Stimulated activated CD4-positive, alpha-beta T cell treated with anti-CD3 and anti-CD28 coated beads, Interleukin-4, amount 100 ng/mL, for 1 hour (primary cell): ENCODE data around the gene ZER1.
A peak's percentile ranks its signal among the peaks of the same experiment; 100 is the strongest.
"Not testable (repeated sequence)": the region's sequence is repeated elsewhere in the genome, so short reads cannot be mapped to it uniquely, and the experiment has no call there.

Source experiments
- DNase-seq: peaks from one replicate; pipeline ENCODE4 v3.0.0-alpha.2; 2020

ZER1 gene

DNA sequence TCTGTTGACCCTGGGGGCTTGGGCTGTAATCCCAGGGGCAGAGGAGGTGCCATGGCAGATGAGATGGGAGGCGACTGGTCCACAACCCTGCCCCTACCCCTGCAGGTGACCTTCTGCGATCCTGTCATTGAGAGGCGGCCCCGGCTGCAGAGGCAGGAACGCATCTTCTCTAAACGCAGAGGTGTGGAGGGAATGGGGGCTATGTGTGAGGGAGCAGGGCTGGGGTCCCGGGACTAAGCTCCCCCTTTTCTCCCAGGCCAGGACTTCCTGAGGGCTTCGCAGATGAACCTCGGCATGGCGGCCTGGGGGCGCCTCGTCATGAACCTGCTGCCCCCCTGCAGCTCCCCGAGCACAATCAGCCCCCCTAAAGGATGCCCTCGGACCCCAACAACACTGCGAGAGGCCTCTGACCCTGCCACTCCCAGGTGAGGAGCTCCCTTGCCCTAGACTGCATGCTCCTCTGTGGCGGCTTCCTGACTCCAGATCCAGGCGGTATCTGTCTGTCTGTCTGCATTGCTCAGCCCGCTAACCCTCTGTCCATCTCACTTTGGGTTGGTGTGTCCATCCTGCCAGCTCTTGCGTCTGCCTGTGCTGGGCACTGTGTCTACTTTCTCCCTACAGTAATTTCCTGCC is 57.7 kb downstream of the ZER1 start:
- DNase-seq: no peak

DNA sequence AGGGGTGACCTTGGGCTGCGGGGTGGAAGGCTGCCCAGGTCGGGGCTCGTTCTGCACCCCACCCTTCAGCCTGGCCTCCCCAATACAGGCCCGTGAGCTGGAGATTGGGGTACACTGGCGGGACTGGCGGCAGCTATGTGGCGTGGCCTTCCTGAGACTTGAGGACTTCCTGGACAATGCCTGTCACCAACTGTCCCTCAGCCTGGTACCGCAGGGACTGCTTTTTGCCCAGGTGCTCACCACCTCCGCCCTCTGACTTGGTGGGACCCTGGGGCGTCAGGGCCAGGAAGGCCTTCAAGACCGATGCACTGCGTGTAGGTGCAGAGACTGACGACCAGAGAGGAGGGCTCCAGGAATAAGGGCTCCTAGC is 58.3 kb downstream of the ZER1 start:
- DNase-seq: no peak

GRCh38 chr9:128712451-128713410 is 59.0 kb downstream of the ZER1 start:
- no peak for DNase-seq

DNA sequence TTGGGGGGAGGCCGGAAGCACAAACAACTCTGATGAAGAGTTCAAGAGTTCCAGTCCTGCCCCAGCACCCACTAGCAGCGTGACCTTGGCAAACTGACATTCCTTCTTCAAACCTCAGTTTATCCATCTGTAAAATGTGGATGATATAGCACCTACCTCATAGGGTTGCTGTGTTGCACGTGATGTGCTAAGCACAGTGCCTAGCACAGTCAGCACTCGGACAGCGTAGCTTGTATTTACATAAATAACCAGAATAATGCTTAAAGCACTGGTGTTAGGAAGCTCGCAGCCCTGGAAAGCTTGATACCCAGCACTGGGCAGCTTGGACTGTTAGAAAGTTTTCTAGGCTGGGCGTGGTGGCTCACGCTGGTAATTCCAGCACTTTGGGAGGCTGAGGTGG is 64.3 kb downstream of the ZER1 start:
- no peak for DNase-seq

- DNase-seq: no peak
Measured at GRCh38 chr9:128706671-128707381, 64.9 kb downstream of the ZER1 start.

DNA sequence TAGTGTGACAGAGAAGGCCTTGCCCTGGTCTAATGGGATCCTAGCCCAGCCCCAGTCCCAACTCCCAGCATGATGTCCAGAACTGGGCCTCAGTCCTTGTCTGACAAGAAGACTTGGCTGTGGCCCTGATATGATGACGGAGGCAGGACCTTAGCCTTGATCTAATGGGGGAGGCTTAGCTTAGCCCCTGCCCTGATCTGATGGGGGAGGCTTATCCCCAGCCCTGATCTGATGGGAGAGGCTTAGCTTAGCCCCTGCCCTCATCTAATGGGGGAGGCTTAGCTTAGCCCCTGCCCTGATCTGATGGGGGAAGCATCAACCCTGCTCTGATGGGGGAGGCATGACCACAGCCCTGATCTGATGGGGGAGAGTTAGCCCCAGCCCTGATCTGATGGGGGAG is 65.7 kb downstream of the ZER1 start:
- DNase-seq: no peak

GRCh38 chr9:128705051-128705965 is 66.4 kb downstream of the ZER1 start:
- no peak for DNase-seq

DNA sequence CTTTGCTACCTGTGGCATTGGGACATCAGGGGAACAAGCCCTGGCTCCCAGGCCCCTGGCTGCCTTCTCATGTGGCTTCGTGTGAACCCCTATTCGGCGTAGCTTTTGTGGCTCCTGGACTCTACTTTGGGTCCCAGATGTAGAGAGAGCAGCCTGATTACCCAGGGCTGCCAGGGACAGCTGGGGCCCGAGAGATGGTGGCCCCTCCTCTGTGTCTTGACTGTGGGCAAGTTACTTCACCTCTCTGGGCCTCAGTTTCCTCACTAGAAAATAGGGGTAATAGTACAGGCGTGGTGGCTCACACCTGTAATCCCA is 67.4 kb downstream of the ZER1 start:
- no peak for DNase-seq

- DNase-seq: no peak
Measured at GRCh38 chr9:128703616-128704355, 67.9 kb downstream of the ZER1 start.

GRCh38 chr9:128702949-128703615 is 68.6 kb downstream of the ZER1 start:
- peak; percentile 33 for DNase-seq

- DNase-seq: peak; percentile 90
Measured at GRCh38 chr9:128702445-128702948, 69.2 kb downstream of the ZER1 start, which contains the start of gene PKN3. PKN3 (plus strand) TSS chr9:128702503; CDS start chr9:128702916, 413 bp downstream.

DNA sequence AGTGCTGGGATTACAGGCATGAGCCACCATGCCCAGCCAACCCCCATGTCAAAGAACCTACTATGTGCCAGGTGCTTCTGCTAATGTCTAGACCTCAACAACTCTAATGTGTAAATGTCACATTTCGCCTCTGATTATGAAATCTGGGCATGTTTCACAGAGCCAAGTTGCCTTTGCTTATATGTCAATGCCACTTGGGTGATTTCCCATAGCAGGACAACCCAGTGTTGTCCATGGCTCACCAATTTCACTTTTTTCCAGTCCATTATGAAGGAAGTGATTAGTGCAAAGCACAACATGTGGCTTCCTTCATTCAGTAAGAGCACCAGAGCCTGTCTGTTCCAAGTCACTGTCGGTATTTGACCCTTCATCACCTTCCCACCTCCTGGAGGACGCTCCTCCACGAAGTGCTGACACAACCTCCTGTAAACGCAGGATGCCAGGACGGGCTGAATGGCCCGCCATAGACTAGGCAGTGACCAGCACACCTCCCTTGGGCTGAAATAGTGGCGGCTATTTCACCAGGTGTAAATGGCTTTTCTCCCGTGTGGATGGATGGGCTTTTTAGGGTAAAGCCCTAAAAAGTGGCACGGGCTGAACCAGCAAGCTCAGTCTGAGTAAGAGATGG is 70.4 kb downstream of the ZER1 start:
- DNase-seq: no peak

GRCh38 chr9:128699096-128699795 is 72.5 kb downstream of the ZER1 start:
- DNase-seq: not testable (repeated sequence)

DNA sequence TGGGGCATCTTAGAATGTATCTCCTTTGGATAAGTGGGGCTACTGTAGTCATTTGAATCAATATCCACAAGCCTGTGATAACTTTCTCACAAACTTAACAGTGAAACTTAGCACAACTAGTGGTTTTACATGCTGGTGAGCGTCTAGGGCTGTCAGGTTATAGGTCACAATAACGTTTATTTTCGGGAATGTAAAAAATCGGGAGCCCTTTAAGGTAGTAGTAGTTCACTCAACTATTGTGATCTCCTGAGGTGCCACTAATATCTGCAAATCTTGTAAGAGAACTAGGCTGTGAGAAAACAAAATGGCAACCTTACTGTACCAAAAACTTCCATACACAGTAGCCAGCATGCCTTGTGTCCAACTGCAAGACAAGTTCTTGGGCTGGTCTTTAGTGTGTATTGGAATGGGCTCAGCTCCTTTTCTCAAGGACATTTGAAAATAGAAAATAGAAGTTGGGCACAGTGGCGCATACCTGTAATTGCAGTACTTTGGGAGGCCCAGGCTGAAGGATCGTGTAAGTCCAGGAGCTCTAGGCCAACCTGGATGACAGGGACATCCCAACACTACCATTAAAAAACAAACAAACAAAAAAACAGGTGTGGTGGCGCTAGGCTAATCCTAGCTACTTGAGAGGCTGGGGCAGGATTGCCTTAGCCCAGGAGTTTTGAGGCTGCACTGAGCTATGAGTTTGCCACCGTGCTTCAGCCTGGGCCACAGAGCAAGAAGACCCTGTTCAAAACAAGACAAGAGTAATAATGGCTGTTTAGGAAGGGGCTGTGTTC is 74.6 kb downstream of the ZER1 start:
- DNase-seq: no peak

GRCh38 chr9:128694344-128694743 is 77.4 kb downstream of the ZER1 start:
- DNase-seq: no peak

DNA sequence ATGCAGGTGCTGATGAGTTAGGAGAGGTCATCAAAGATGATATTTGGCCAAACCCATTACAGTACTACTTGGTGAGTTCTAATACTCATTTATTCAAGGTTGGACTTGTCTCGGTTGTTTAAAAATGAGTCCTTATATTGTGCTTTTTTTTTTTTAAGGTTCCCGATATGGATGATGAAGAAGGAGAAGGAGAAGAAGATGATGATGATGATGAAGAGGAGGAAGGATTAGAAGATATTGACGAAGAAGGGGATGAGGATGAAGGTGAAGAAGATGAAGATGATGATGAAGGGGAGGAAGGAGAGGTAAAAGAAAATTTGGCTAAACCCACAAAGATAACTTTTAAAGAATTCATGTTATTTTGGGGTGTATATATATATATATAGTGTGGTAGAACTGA is 78.0 kb downstream of the ZER1 start:
- not testable (repeated sequence) for DNase-seq

GRCh38 chr9:128690684-128691034 is 81.1 kb downstream of the ZER1 start:
- DNase-seq: no peak

DNA sequence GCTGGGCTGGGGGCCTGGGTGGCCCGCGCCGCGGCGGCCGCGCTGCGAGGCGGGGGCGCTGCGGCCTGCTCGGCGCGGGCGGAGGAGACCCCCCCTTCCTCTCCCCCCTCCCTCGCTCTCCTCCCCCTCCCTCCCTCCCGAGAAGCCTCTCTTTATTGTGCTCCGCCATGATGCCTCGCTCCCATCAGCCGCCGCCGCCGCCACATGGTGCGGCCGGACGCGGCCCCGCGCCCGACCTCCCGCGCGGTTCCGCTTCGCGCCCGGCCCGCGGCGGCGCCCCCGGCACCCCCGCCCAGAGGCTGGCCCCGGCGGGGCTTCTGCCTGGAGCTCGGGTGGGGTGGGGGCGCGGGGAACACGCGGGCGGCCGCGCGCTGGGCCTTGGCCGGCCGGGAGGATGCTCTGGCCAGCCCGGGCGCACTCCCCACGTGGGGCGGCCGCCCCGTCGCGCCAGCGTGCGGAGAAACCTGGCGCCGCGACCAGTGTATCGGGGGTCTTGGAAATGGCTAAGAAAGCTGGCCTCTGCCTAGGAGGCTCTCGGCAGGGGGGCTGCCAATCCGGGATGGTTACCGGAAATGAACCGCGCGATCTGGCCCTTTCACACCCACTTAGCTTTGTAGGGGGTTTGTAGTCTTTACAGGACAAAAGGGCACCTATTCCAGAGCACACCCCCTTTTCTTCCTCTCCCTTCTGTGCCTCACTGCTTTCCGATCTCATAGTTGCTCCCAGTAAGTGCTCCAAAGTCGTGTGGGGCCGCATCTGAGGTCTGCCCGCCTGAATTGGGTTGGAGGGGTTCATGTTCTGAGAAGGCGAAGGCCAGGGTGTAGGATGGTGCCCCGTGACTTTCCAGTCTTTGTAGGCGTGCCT is 81.7 kb downstream of the ZER1 start:
- DNase-seq: peak; percentile 58
